ENCODE results near the gene ADIPOQ. TPM values are rescaled to one million over a fixed set of nuclear protein-coding genes. Genes with fewer than 3 reads are reported as not detected.
"Not testable (repeated sequence)": the region's sequence is repeated elsewhere in the genome, so short reads cannot be mapped to it uniquely, and the experiment has no call there.

Gene ADIPOQ
- total RNA-seq, 2 donors from 2014 or later: 0.17 to 0.58 TPM

DNA sequence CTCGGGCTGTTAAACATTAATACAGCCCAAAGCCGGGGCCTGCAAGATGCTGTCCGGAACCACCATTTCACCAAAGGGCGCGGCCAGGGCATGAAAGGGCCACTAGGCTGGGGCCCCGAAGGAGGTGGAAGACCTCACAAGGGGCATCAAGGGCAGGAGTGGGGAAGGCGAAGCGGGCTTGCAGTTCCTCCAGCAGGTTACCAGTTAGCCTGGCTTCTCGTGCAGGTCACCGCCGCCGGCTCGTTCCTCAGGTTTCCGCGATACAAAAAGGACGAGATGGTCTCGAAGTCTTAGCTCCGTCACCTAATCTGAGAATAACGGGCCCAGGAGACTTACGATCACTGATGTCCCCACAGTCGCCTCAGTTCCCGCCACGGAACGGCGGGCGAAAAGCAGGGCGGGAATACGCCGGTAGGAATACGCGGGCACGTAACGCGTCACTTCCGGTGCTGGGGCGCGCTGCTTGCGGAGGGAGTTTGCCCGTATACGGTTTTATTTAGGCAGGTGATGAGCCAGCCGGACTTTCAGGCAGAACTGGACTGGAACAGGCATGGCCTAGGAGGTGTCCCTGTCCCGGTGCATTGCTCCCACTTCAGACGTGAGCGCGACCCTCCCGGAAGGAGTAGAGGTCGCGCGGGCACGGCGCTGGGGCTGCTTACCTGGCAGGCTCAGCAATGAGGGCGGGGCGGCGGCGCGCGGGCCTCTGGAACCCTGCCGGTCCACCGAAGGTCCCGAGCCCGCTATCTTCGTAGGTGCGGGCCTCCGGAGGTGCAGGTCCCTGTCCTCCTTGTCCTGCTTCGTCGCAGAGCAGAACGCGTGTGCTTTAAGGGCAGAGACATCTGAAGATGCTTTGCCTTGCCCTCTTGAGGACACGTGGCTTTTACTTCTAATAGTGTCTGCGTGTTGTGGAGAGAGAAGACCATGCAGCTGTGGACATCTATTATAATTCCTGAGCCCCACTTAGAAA is 36.1 kb upstream of the ADIPOQ start, which contains the start of gene RFC4:
Gene RFC4, minus strand, starts transcription at position 394 of the 967 bp plus-strand sequence. CDS start 1,769 bp downstream, outside the sequence.
- H3K27me3 ChIP-seq: no peaks in the 10 kb centered on the region
- H3K27ac ChIP-seq: peak within 1 kb of the TSS; percentile 70
- TF ChIP-seq, protein P1, sequence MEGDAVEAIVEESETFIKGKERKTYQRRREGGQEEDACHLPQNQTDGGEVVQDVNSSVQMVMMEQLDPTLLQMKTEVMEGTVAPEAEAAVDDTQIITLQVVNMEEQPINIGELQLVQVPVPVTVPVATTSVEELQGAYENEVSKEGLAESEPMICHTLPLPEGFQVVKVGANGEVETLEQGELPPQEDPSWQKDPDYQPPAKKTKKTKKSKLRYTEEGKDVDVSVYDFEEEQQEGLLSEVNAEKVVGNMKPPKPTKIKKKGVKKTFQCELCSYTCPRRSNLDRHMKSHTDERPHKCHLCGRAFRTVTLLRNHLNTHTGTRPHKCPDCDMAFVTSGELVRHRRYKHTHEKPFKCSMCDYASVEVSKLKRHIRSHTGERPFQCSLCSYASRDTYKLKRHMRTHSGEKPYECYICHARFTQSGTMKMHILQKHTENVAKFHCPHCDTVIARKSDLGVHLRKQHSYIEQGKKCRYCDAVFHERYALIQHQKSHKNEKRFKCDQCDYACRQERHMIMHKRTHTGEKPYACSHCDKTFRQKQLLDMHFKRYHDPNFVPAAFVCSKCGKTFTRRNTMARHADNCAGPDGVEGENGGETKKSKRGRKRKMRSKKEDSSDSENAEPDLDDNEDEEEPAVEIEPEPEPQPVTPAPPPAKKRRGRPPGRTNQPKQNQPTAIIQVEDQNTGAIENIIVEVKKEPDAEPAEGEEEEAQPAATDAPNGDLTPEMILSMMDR (IDR thresholded peaks at IDR 0.05): no peak
- H3K4me3 ChIP-seq: peak within 1 kb of the TSS; percentile 57
- peak; percentile 91 for DNase-seq
- no peaks in the 10 kb centered on the region for H3K9me3 ChIP-seq
- peak within 1 kb of the TSS; percentile 82 to 83 for H3K9ac ChIP-seq (ENCODE audit: low read depth in 2 of 2, low read length in 2 of 2)
- H3K4me1 ChIP-seq: peaks cover 7% of the 10 kb centered on the region
- H3K36me3 ChIP-seq: no peaks in the 10 kb centered on the region
- intact Hi-C loops (cut with DNase I): no loop called here

GRCh38 chr3:186807231-186807630 is 35.3 kb upstream of the ADIPOQ start:
- TF ChIP-seq, protein P1 (IDR thresholded peaks at IDR 0.05): no peak
- no peaks in the 10 kb centered on the region for H3K36me3 ChIP-seq
- no peaks in the 10 kb centered on the region for H3K9me3 ChIP-seq
- H3K27me3 ChIP-seq: no peaks in the 10 kb centered on the region
- DNase-seq: no peak
- intact Hi-C loops (cut with DNase I): no loop called here
- H3K27ac ChIP-seq: no peak overlapping the region
- H3K4me1 ChIP-seq: peaks cover 7% of the 10 kb centered on the region
- peak overlapping the region; percentile 57 for H3K4me3 ChIP-seq
- peak overlapping the region in 1 of 2 donors; percentile 82 for H3K9ac ChIP-seq (ENCODE audit: low read depth in 2 of 2, low read length in 2 of 2)

DNA sequence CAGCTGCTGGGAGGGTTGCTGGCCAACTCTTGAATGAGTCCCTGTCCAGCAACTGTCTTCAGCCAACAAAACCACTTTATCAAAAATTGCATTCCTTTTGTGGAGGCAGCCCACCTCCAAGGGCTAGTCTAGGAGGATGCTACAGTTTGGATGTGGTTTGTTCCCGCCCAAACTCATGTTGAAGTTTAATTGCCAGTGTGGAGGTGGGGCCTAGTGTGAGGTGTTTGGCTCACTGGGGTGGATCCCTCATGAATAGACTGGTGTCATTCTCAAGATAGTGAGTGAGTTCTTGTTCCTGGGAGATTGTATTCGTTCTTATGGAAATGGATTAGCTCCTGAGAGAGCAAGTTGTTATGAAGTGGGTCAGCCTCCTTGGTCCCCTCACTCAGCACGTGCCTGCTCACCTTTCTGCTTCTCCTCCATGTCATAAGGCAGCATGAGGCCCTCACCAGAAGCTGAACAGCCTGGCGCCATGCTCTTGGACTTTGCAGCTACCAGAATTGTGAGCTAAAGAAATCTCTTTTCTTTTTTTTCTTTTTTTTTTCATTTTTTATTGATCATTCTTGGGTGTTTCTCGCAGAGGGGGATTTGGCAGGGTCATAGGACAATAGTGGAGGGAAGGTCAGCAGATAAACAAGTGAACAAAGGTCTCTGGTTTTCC is 32.0 kb upstream of the ADIPOQ start:
- no peak overlapping the region for H3K9ac ChIP-seq (ENCODE audit: low read depth in 2 of 2, low read length in 2 of 2)
- H3K27me3 ChIP-seq: no peaks in the 10 kb centered on the region
- H3K9me3 ChIP-seq: no peaks in the 10 kb centered on the region
- no peak overlapping the region for H3K4me3 ChIP-seq
- H3K27ac ChIP-seq: no peak overlapping the region
- TF ChIP-seq, protein P1 (IDR thresholded peaks at IDR 0.05): no peak
- no peak for DNase-seq
- no peaks in the 10 kb centered on the region for H3K36me3 ChIP-seq
- intact Hi-C loops (cut with DNase I): no loop called here
- H3K4me1 ChIP-seq: peaks cover 7% of the 10 kb centered on the region

GRCh38 chr3:186811313-186811712 is 31.2 kb upstream of the ADIPOQ start:
- H3K27me3 ChIP-seq; intact Hi-C loops (cut with DNase I); H3K4me3 ChIP-seq; DNase-seq; H3K36me3 ChIP-seq; H3K9me3 ChIP-seq; H3K9ac ChIP-seq (ENCODE audit: low read depth in 2 of 2, low read length in 2 of 2); H3K4me1 ChIP-seq; H3K27ac ChIP-seq: not testable (repeated sequence)

DNA sequence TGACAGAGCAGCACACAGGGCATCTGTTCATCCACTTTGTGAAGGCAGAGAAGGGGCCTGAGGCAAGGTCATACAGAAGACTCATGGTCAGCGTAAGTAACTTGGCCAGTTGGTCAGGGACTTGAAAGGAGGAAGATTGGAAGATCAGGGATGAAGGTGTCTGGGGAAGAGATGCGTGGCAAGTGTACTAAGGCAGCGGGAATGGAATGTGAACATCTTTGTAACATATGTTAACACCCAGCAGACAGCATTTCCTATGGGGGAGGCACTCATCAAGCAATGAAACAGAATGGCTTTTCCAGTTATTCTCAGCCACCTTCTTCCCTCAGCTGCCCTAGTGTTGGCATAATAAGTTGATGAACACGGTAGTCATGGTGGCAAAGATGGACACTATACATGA is 28.4 kb upstream of the ADIPOQ start:
- Histone ChIP-seq H3K9me3 (no peaks in the 10 kb centered on the region), H3K27ac (no peak overlapping the region), H3K4me3 (no peak overlapping the region), H3K9ac (ENCODE audit: low read depth in 2 of 2, low read length in 2 of 2) (no peak overlapping the region), H3K27me3 (no peaks in the 10 kb centered on the region), H3K4me1 (no peaks in the 10 kb centered on the region), H3K36me3 (no peaks in the 10 kb centered on the region)
- TF ChIP-seq, protein P1 (IDR thresholded peaks at IDR 0.05): no peak
- intact Hi-C loops (cut with DNase I): no loop called here
- DNase-seq: no peak
